ENCODE data around the gene BTK.

BTK gene

DNA sequence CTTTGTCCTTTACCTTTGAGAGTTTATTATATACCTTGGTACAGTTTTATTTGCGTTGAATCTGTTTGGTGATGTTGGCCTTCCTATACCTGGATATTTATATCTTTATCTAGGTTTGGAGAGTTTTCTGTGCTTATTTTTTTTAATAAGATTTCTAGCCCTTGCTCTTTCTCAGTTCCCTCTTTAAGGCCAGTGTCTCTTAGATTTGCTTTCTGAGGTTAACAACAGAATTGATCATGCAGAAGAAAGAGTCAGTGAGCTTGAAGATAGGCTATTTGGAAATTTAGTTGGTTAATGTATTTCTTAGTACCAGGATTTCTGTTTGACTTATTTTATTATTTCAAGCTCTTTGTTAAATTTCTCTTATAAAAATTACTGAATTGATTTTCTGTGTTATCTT, 82.2 kb downstream of the BTK start:
- DNase-seq, result no peak
